Urothelium cell line (cell line): ENCODE results near the gene ATP1A2.
A peak's percentile ranks its signal among the peaks of the same experiment; 100 is the strongest.

Experiments
- DNase-seq: peaks from one replicate; pipeline ENCODE4 v3.0.0; 2011; ENCODE audit warnings: low spot score, mixed read lengths
- FAIRE-seq: peaks from 2 replicates; lab custom pipeline; 2011; peaks lifted over from hg19 to GRCh38; lab: Jason Lieb, UNC

ATP1A2 gene

GRCh38 chr1:160084771-160085321 lies 30.7 kb upstream of the ATP1A2 start:
- no peak for DNase-seq
- FAIRE-seq: no peak

DNA sequence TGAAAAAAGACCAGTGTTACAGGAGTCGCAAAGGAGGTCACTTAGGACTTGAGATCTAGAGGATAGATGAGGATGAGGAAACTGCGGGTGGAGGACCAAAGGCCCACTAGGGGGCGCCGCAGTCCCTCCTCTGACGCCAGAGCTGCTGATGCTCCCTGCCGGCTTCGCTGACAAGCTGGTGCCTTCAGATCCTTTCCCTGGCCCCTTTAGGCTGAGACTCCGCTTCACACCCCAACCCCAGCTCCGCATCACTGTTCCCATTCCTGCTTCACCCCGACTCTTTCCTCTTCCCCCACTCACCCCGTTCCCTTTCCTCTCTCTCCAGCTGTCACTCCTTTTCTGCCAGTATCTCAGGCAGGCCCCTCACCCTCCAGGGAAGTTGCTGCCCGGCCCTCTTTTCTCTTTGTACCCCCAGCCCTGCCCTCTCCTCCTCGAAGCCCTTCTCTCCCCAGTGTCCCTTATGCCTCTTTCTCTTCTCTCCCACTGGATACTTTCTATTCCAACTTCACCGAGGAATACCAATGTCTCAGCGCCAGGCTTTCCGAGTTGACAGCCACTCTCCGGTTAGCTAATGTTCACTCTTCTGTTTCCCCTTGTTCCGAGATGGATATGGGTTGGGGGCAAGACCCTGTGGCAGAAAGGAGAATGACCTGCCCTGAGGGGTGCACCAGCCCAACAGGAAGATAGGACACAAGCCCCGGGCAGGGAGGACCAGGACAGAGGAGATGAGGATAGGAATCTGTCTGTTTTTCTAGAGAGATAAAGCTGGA lies 29.7 kb upstream of the ATP1A2 start:
- peak; percentile 23 for FAIRE-seq

DNA sequence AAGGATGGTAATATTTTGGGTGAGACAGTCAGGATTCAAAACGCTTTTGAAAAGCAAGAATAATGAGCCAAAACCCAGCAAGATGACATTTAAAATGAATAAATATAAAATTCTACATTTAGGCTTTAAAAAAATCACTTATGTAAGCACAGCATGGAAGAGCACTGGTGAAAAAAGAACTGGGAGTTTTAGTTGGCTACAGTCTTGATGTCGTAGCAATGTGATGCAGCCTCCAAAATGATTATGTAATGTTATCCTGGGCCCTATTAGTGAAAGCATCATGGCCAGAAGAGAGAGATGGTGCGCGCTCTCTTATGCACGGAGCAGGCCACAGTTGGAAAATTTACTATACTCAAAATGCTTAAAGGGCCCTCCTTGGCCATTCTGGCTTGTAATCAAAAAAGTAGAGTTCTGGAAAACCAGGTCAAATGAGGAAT lies 29.1 kb upstream of the ATP1A2 start:
- no peak for FAIRE-seq

More for the DNA sequence above, 29.7 kb upstream of the ATP1A2 start:
- DNase-seq: peak; percentile 82

DNA sequence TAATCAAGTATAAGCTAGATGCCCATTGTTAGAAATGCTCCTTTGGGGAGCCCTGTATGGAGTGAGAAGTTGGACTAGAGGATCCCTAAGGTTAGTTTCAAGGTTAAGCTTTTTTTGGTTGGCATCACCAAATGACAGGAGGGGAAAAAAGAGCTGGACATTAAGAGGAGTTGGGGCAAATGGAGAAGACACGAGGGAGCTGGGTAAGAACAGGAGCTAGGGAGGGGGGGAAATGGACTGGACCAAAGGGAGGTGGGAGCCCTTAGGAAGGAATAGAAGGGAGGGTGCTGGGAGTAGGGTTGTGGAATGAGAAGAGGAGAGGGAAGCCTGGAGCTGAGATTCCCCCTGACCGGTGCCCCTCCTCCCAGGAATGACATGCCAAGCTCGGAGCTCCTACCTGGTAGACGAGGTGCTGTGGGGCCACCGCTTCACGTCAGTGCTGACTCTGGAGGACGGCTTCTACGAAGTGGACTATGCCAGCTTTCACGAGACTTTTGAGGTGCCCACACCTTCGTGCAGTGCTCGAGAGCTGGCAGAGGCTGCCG lies 28.4 kb upstream of the ATP1A2 start:
- DNase-seq: no peak
- no peak for FAIRE-seq

More for the DNA sequence above, 29.1 kb upstream of the ATP1A2 start:
- no peak for DNase-seq

- FAIRE-seq (no peak), DNase-seq (no peak)
Measured at GRCh38 chr1:160089883-160090282, 25.7 kb upstream of the ATP1A2 start.

- DNase-seq (no peak), FAIRE-seq (no peak)
Measured at GRCh38 chr1:160090760-160091159, 24.8 kb upstream of the ATP1A2 start.

DNA sequence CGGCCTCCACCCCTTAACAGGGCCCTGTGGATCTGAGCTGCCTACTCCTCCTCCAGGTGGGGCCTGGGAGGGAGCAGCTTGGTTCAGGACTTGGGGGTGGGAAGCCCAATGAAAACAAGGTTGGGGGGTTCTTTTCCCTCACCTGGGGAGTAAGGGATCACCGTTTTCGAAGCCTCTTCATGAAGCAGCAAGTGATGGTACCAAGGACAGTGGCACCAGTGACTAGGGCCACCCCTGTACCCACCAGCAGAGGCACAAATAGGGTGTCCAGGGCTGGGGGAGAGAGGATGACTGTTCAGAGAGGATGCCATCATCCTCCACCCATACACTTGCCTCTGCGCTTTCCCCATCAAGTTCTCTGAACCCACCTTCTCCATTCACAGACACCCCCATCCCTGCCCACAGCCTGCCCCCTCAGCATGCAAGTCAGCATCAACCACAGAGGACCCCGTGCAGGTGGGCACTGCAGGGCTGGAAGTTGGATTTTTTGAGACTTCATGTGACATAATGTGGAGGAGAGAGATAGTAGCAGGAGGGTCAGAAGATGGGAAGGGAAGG lies 23.8 kb upstream of the ATP1A2 start:
- FAIRE-seq: no peak

DNA sequence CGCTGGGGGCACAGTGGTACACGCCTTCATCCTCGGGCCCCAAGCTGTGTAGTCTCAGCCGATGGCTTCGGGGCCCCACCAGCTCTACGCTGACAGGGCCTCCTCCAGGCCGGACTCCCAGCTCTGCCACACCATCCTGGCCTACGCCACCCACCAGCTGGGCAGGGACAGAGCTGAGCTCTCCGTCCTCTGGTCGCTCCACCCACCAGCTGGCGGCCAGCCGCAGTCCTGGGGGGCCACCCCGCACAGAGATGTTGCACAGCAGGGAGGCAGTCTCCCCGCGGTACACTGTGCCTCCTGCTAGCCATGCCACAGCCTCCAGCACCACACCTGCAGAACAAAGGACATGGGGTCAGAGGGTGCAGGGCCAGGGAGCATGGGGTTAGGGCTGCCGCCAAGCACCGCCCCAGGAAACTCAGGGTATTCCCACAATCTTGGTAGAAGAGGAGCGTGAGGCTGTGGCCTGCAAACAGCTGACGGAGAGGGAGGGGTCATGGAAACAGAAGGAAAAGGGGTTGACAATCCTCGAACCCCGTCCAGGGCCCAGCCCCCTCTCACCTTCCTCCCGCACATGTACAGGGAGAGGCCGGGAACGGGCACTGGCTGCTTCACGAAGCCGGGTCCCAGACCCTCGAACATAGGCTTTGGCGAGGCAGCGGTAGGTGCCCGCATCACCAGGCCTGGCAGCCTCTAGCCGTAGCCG lies 23.0 kb upstream of the ATP1A2 start:
- no peak for DNase-seq
- FAIRE-seq: no peak

More for the DNA sequence above, 23.8 kb upstream of the ATP1A2 start:
- DNase-seq: no peak

DNA sequence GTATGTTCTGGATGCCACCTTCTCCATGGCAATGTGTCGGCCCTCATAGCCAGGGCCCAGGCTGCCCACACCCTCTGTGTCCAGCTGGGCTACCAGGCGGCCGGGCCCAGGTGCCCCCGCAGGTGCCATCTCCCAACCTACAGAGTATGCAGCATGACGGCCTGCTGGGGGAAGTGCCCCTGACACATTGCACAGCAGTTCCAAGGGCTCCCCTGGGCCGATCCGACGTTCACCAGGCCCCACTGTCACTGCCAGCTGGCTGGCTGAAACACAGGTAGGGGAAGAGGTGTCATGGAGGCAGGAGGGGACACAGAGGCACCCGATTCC lies 22.5 kb upstream of the ATP1A2 start:
- FAIRE-seq: no peak
- DNase-seq: no peak

GRCh38 chr1:160093624-160094290 lies 21.8 kb upstream of the ATP1A2 start:
- FAIRE-seq (no peak), DNase-seq (no peak)

- FAIRE-seq: no peak
- no peak for DNase-seq
Measured at GRCh38 chr1:160094291-160094625, 21.3 kb upstream of the ATP1A2 start.

- DNase-seq (no peak), FAIRE-seq (no peak)
Measured at GRCh38 chr1:160094806-160095205, 20.8 kb upstream of the ATP1A2 start.

GRCh38 chr1:160095382-160096105 lies 20.0 kb upstream of the ATP1A2 start:
- FAIRE-seq: peak; percentile 32
- DNase-seq: no peak

GRCh38 chr1:160096274-160097116 lies 19.1 kb upstream of the ATP1A2 start:
- no peak for DNase-seq
- no peak for FAIRE-seq

- no peak for DNase-seq
- FAIRE-seq: no peak
Measured at GRCh38 chr1:160097151-160097910, 18.2 kb upstream of the ATP1A2 start.

DNA sequence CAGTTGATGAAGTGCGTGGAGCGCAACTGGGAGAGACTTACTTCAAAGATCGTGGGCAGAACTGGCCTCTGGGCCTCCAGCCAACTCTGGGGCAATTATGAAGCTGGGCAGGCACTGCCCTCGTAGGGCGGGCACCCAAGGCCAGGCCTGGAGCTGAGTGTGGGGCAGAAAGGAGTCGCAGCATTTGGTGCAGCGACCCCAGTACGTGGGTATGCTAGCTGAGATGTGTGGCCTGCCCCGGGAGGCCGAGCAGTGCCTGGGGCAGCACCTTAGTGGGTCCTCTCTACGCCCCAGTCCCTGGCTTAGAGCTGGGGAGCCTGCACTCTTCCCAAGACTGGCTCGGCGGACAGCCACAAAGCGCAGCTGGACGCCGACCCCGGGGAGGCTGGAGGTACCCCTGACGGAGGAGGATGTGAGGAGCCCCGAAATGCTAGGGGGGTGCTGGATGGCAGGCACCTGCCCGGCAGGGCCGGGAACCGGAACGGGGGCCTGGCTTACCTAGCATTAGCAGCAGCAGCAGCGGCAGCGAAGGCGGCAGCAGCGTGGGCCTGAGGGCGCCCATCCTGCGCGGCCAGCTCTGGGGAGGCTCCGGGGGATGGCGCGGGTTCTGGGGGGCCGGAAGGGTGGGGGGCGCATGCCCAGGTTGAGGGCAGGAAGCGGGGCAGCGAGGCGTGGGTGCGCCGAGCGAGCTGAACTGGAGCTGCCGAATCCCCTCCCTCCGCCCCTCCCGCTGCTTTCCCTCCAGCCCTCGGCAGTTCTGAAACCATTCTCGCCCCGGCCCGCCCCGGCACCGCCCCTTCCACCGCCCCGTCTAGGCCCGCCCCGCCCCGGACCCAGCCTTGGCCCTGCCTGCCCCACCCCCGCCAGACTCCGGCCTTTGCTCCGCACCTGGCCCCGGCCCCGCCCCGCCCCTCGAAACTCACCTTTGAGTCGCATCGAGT lies 17.4 kb upstream of the ATP1A2 start, which contains the start of gene IGSF8:
TSS of gene IGSF8 (minus strand) at position 709 of the 941 bp plus-strand sequence. CDS start at position 562, 147 bp downstream.
- peak; percentile 93 for DNase-seq
- FAIRE-seq: peak; percentile 87

GRCh38 chr1:160098852-160099561 lies 16.6 kb upstream of the ATP1A2 start:
- DNase-seq (peak; percentile 98), FAIRE-seq (peak; percentile 65)
